ENCODE data around the gene FNIP1. TPM values are rescaled to one million over a fixed set of nuclear protein-coding genes. Genes with fewer than 3 reads are reported as not detected.
"Not testable (repeated sequence)": the region's sequence is repeated elsewhere in the genome, so short reads cannot be mapped to it uniquely, and the experiment has no call there.

The FNIP1 gene
- total and polyA plus RNA-seq, 2 of the 8 experiments (the other 6 are each of a cell fraction or from before 2014, with no cell fraction given): 3.5 to 17.3 TPM

GRCh38 chr5:131593921-131594320 lies 202.9 kb downstream of the FNIP1 start (continued):
- no peak for TF ChIP-seq RNF2 (IDR thresholded peaks at IDR 0.05; ENCODE audit: borderline replicate concordance, low read depth, low read length, missing control alignments, poor library complexity, severe bottlenecking)
- TF ChIP-seq RXRA (IDR thresholded peaks at IDR 0.05; ENCODE audit: insufficient read depth, low read depth, low read length): no peak
- TF ChIP-seq POU5F1 (IDR thresholded peaks at IDR 0.05; ENCODE audit: low read depth, low read length): no peak
- TF ChIP-seq SRF (IDR thresholded peaks at IDR 0.05; ENCODE audit: low read depth, low read length): no peak
- TF ChIP-seq TEAD4 (IDR thresholded peaks at IDR 0.05; ENCODE audit: low read depth, low read length): no peak

GRCh38 chr5:131593436-131593835 lies 203.4 kb downstream of the FNIP1 start:
- H3K23ac ChIP-seq (ENCODE audit: insufficient read length); H3K27ac ChIP-seq (ENCODE audit: low read depth, low read length); H2BK12ac ChIP-seq (ENCODE audit: low read depth, low read length); POLR2A ChIA-PET (ENCODE audit: partially characterized antibody); H4K8ac ChIP-seq (ENCODE audit: extremely low read depth, insufficient read depth, low read length); DNase-seq (ENCODE audit: low read depth in 1 of 2, low spot score in 2 of 2); H2BK5ac ChIP-seq (ENCODE audit: low read depth, low read length); H3K9me3 ChIP-seq (ENCODE audit: insufficient read depth in 2 of 2, low read depth in 1 of 2, low read length in 1 of 2); H3K4me1 ChIP-seq (replicated peaks in 1 of 4; ENCODE audit: control insufficient read depth in 3 of 4, insufficient read depth in 4 of 4, low read length in 3 of 4); H2BK15ac ChIP-seq (ENCODE audit: low read length); H3K4ac ChIP-seq (replicated peaks; ENCODE audit: insufficient read length, low read depth, low read length); H4K91ac ChIP-seq (replicated peaks; ENCODE audit: insufficient read length, low read length); H2AK5ac ChIP-seq (ENCODE audit: low read depth, low read length); H3K36me3 ChIP-seq (ENCODE audit: control insufficient read depth in 2 of 4, insufficient read depth in 4 of 4, low read length in 3 of 4); FAIRE-seq; H4K5ac ChIP-seq (ENCODE audit: insufficient read length, low read depth, low read length); H3K18ac ChIP-seq (ENCODE audit: extremely low read depth, low read length); H3K4me2 ChIP-seq (ENCODE audit: insufficient read depth in 1 of 2, low read depth in 2 of 2, low read length in 2 of 2); H2BK20ac ChIP-seq (ENCODE audit: low read length); H2BK120ac ChIP-seq (replicated peaks; ENCODE audit: low read depth, low read length); H3K9ac ChIP-seq (replicated peaks in 1 of 4; ENCODE audit: extremely low read depth in 1 of 4, low read depth in 3 of 4, low read length in 3 of 4); H4K20me1 ChIP-seq (replicated peaks in 1 of 2; ENCODE audit: control insufficient read depth in 1 of 2, insufficient read depth in 2 of 2, low read length in 2 of 2); H3K56ac ChIP-seq (replicated peaks; ENCODE audit: insufficient read length, low read depth, low read length); H3K27me3 ChIP-seq (replicated peaks in 1 of 4; ENCODE audit: control insufficient read depth in 3 of 4, extremely low read depth in 1 of 4, insufficient read depth in 3 of 4, low read length in 3 of 4); H2AFZ ChIP-seq (ENCODE audit: low read length); H3K14ac ChIP-seq (ENCODE audit: insufficient read length); H3K4me3 ChIP-seq (ENCODE audit: extremely low read depth in 1 of 4, insufficient read depth in 2 of 4, low read depth in 3 of 4, low read length in 4 of 4); H3K23me2 ChIP-seq (ENCODE audit: low read depth, low read length); H3K79me1 ChIP-seq (ENCODE audit: low read depth, low read length): not testable (repeated sequence)
- CTCF ChIA-PET (ENCODE audit: partially characterized antibody): interaction anchor here (4.9 kb wide), 1 partner anchor 415 kb away, joined by 82 read pairs; the partner anchor contains the start of gene ACSL6
- WGBS, 2 experiments (ENCODE audit: extremely low coverage in 1 of 2, insufficient coverage in 1 of 2, insufficient read length in 1 of 2, insufficient replicate concordance in 2 of 2, low coverage in 1 of 2, low lambda C conversion rate in 2 of 2, missing lambda C conversion rate in 1 of 2): 91% methylated on average over 2 of the region's 2 CpGs; no CpG with 5 or more reads in 1 of the 2 experiments
- peaks cover 0 to 34% of the 10 kb centered on the region in 2 experiments; a peak in 2 of 4 replicates for H3K79me2 ChIP-seq (ENCODE audit: control insufficient read depth in 1 of 2, insufficient read depth in 2 of 2, low read length in 2 of 2)
